ENCODE data around the gene EXT2. TPM values are rescaled to one million over a fixed set of nuclear protein-coding genes. Genes with fewer than 3 reads are reported as not detected.

Gene EXT2
- polyA plus RNA-seq, 1 of the 3 experiments (the other 2 are of a cell fraction): 92.9 TPM

DNA sequence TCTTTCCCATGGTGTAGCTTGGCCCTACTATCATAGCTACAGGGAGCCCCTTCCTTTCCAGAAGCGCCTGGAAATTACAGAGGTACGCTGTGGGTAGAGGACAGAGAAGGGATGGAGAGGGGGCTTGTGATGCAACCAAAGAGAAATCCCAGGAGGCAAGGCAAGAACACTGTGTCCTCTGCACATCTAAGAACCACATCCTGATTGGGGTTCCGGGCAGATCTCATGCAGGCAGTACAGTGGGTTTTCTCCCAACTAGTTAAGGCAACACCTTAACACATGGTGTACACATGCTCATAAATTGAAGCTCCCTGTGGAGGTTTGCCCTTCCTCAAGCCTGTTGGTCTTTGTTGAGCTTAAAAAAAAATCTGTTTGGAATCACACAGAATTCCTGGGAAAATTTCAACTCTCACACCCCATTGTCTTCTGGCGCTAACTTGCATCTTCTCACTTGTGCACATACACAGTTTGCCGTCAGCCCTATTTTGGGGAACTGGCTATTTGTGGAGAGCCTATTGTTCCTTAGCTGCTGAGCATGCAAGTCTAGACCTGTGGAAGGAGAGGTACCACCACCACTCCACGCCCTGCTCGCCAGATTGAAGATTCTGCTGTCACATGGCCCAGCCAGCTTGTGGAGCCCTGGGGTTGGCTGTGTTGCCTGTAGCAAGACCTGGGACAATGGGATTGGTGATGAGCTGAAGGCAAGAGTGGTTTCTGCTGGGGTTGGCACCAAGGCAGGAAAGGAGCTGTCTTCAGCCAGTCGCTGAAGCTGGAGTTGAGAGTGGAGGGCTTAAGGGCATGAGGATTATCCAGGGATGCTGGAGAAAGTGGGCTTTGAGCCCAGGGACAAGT, 162.1 kb downstream of the EXT2 start:
- 89% methylated on average over 8 of the region's 8 CpGs for WGBS (ENCODE audit: low lambda C conversion rate)
- peaks cover 0 to 9% of the 10 kb centered on the region in 2 experiments; a peak in 1 of 4 replicates for H3K4me1 ChIP-seq (ENCODE audit: control insufficient read depth in 1 of 2, insufficient read depth in 2 of 2, low read depth in 1 of 2, low read length in 1 of 2)
- ChIA-PET POLR2A (no interaction called here), CTCF (interaction anchor here (1.1 to 2.4 kb wide), 8 partner anchors 11 to 282 kb away, joined by 3 to 11 read pairs (median 6); no protein-coding TSS in a partner anchor)
- H3K9me3 ChIP-seq: peaks cover 6% of the 10 kb centered on the region; the same call in 1 of the 2 replicates
- no peaks in the 10 kb centered on the region for H3K36me3 ChIP-seq (replicated peaks in 1 of 2; ENCODE audit: control insufficient read depth in 1 of 2, insufficient read depth in 2 of 2, low read length in 1 of 2)
- no peak overlapping the region for H3K27ac ChIP-seq (ENCODE audit: low read depth in 2 of 2, low read length in 1 of 2)
- no peaks in the 10 kb centered on the region for H4K20me1 ChIP-seq (ENCODE audit: insufficient read depth)
- no peak overlapping the region for H3K4me3 ChIP-seq (ENCODE audit: low read depth in 2 of 2, low read length in 1 of 2)
- no peak overlapping the region for H3K9ac ChIP-seq
- no peak for TF ChIP-seq RCOR1 (IDR thresholded peaks at IDR 0.05; ENCODE audit: low read length)
- no peaks in the 10 kb centered on the region for H3F3A ChIP-seq (replicated peaks; ENCODE audit: insufficient read depth)
- DNase-seq: no peak
- H3K79me2 ChIP-seq (ENCODE audit: insufficient read depth): no peaks in the 10 kb centered on the region
- no peaks in the 10 kb centered on the region for H3K27me3 ChIP-seq (ENCODE audit: insufficient read depth)
- no peak overlapping the region for H2AFZ ChIP-seq (ENCODE audit: low read depth)
- no peak overlapping the region for H3K4me2 ChIP-seq
- no peaks in the 10 kb centered on the region for H3K9me2 ChIP-seq

DNA sequence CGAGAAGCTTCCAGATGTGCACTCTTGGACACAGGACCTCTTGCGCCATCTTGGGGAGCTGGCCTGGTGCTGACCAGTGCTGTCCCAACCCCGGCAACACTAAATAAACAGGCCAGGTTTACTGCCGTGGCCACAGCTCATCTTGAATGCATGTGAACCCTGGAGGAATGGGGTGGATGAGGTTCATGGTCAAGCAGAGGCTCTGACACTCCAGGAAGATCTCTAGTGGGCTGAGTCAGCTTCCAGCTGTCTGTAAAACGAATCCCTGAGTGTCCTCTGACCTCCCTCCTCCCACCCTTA, 162.7 kb downstream of the EXT2 start:
- H3K79me2 ChIP-seq (ENCODE audit: insufficient read depth): no peaks in the 10 kb centered on the region
- H3K4me1 ChIP-seq (ENCODE audit: control insufficient read depth in 1 of 2, insufficient read depth in 2 of 2, low read depth in 1 of 2, low read length in 1 of 2): peaks cover 0 to 9% of the 10 kb centered on the region in 2 experiments; a peak in 1 of 4 replicates
- CTCF ChIA-PET: interaction anchor here (1.2 to 2.4 kb wide), 6 partner anchors 11 to 154 kb away, joined by 4 to 11 read pairs (median 7); no protein-coding TSS in a partner anchor
- no peaks in the 10 kb centered on the region for H3K27me3 ChIP-seq (ENCODE audit: insufficient read depth)
- H3K9ac ChIP-seq: no peak overlapping the region
- DNase-seq: no peak
- no peak overlapping the region for H3K4me2 ChIP-seq
- H3K9me2 ChIP-seq: no peaks in the 10 kb centered on the region
- TF ChIP-seq ELF1 (IDR thresholded peaks at IDR 0.05): no peak
- TF ChIP-seq RCOR1 (IDR thresholded peaks at IDR 0.05; ENCODE audit: low read length): no peak
- TF ChIP-seq, protein P1, sequence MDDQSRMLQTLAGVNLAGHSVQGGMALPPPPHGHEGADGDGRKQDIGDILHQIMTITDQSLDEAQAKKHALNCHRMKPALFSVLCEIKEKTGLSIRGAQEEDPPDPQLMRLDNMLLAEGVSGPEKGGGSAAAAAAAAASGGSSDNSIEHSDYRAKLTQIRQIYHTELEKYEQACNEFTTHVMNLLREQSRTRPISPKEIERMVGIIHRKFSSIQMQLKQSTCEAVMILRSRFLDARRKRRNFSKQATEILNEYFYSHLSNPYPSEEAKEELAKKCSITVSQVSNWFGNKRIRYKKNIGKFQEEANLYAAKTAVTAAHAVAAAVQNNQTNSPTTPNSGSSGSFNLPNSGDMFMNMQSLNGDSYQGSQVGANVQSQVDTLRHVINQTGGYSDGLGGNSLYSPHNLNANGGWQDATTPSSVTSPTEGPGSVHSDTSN (IDR thresholded peaks at IDR 0.05): no peak
- no peak for TF ChIP-seq JUND (IDR thresholded peaks at IDR 0.05)
- TF ChIP-seq TEAD4 (IDR thresholded peaks at IDR 0.05; ENCODE audit: borderline replicate concordance, insufficient read depth): no peak
- TF ChIP-seq, protein P2, sequence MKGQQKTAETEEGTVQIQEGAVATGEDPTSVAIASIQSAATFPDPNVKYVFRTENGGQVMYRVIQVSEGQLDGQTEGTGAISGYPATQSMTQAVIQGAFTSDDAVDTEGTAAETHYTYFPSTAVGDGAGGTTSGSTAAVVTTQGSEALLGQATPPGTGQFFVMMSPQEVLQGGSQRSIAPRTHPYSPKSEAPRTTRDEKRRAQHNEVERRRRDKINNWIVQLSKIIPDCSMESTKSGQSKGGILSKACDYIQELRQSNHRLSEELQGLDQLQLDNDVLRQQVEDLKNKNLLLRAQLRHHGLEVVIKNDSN (IDR thresholded peaks at IDR 0.05; ENCODE audit: borderline replicate concordance, low read depth): no peak
- TF ChIP-seq FOXM1 (IDR thresholded peaks at IDR 0.05; ENCODE audit: low read depth): no peak
- TF ChIP-seq NFIC (IDR thresholded peaks at IDR 0.05; ENCODE audit: borderline replicate concordance): no peak
- TF ChIP-seq, protein P3, sequence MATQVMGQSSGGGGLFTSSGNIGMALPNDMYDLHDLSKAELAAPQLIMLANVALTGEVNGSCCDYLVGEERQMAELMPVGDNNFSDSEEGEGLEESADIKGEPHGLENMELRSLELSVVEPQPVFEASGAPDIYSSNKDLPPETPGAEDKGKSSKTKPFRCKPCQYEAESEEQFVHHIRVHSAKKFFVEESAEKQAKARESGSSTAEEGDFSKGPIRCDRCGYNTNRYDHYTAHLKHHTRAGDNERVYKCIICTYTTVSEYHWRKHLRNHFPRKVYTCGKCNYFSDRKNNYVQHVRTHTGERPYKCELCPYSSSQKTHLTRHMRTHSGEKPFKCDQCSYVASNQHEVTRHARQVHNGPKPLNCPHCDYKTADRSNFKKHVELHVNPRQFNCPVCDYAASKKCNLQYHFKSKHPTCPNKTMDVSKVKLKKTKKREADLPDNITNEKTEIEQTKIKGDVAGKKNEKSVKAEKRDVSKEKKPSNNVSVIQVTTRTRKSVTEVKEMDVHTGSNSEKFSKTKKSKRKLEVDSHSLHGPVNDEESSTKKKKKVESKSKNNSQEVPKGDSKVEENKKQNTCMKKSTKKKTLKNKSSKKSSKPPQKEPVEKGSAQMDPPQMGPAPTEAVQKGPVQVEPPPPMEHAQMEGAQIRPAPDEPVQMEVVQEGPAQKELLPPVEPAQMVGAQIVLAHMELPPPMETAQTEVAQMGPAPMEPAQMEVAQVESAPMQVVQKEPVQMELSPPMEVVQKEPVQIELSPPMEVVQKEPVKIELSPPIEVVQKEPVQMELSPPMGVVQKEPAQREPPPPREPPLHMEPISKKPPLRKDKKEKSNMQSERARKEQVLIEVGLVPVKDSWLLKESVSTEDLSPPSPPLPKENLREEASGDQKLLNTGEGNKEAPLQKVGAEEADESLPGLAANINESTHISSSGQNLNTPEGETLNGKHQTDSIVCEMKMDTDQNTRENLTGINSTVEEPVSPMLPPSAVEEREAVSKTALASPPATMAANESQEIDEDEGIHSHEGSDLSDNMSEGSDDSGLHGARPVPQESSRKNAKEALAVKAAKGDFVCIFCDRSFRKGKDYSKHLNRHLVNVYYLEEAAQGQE (IDR thresholded peaks at IDR 0.05; ENCODE audit: low read depth, low read length): no peak
- TF ChIP-seq GATA2 (CRISPR knock-in tag; IDR thresholded peaks at IDR 0.05): no peak
- TF ChIP-seq FOXJ3 (CRISPR knock-in tag; IDR thresholded peaks at IDR 0.05): no peak
- TF ChIP-seq CHD2 (IDR thresholded peaks at IDR 0.05; ENCODE audit: low read length, partially characterized antibody): no peak
- TF ChIP-seq FOSL2 (IDR thresholded peaks at IDR 0.05; ENCODE audit: borderline replicate concordance, low read depth): no peak
- no peak for TF ChIP-seq EZH2phosphoT487 (IDR thresholded peaks at IDR 0.05; ENCODE audit: borderline replicate concordance, low read depth)
- no peak for TF ChIP-seq EP300 (IDR thresholded peaks at IDR 0.05; ENCODE audit: borderline replicate concordance in 1 of 2, low read depth in 1 of 2, low read length in 1 of 2)
- TF ChIP-seq, protein P4, sequence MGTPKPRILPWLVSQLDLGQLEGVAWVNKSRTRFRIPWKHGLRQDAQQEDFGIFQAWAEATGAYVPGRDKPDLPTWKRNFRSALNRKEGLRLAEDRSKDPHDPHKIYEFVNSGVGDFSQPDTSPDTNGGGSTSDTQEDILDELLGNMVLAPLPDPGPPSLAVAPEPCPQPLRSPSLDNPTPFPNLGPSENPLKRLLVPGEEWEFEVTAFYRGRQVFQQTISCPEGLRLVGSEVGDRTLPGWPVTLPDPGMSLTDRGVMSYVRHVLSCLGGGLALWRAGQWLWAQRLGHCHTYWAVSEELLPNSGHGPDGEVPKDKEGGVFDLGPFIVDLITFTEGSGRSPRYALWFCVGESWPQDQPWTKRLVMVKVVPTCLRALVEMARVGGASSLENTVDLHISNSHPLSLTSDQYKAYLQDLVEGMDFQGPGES (IDR thresholded peaks at IDR 0.05; ENCODE audit: low read depth, low read length): no peak
- H4K20me1 ChIP-seq (ENCODE audit: insufficient read depth): no peaks in the 10 kb centered on the region
- no peak overlapping the region for H3K27ac ChIP-seq (ENCODE audit: low read depth in 2 of 2, low read length in 1 of 2)
- POLR2A ChIA-PET: no interaction called here
- no peaks in the 10 kb centered on the region for H3K36me3 ChIP-seq (replicated peaks in 1 of 2; ENCODE audit: control insufficient read depth in 1 of 2, insufficient read depth in 2 of 2, low read length in 1 of 2)
- 0 out of 2 replicates have a peak, but pooled peaks cover under 1% of the 10 kb centered on the region for H3K9me3 ChIP-seq
- no peaks in the 10 kb centered on the region for H3F3A ChIP-seq (replicated peaks; ENCODE audit: insufficient read depth)
- no peak overlapping the region for H3K4me3 ChIP-seq (ENCODE audit: low read depth in 2 of 2, low read length in 1 of 2)
- WGBS (ENCODE audit: low lambda C conversion rate): 69% methylated on average over 2 of the region's 5 CpGs
- H2AFZ ChIP-seq (ENCODE audit: low read depth): no peak overlapping the region
